Tibial nerve (tissue), 4 donors: Measurements from ENCODE around the gene SCP2. TPM values are rescaled to one million over a fixed set of nuclear protein-coding genes. Genes with fewer than 3 reads are reported as not detected.

Experiments
- DNase-seq, 2 donors: peaks; one replicate each; pipeline ENCODE4 v3.0.0-alpha.2; 2019; ENCODE audit warnings: low spot score in 2 of 2
- H3K27ac ChIP-seq, 4 donors: fragments of 200-600 bp; sonication (generic) in 3 of 4; one replicate each; pipeline ENCODE4 v1.5.1; 2017 to 2019; ENCODE audit warnings: mild to moderate bottlenecking in 1 of 4
- H3K27me3 ChIP-seq, 2 donors: fragments of 200-600 bp; sonication (generic) in 1 of 2; one replicate each; pipeline versions ENCODE4 v1.5.1 to v1.6.0; 2017 to 2019
- H3K36me3 ChIP-seq, 3 donors: fragments of 200-600 bp; sonication (generic); one replicate each; pipeline ENCODE4 v1.5.1; 2018 to 2019
- H3K4me1 ChIP-seq, 4 donors: fragments of 200-600 bp; sonication (generic) in 3 of 4; one replicate each; pipeline ENCODE4 v1.5.1; 2017 to 2019
- H3K4me3 ChIP-seq, 4 donors: fragments of 200-600 bp; sonication (generic) in 3 of 4; one replicate each; pipeline ENCODE4 v1.5.1; 2017 to 2019; ENCODE audit warnings: mild to moderate bottlenecking in 1 of 4, moderate library complexity in 1 of 4
- H3K9me3 ChIP-seq, 4 donors: fragments of 200-600 bp; sonication (generic) in 3 of 4; one replicate each; pipeline ENCODE4 v1.5.1; 2017 to 2019
- CTCF ChIP-seq, 5 experiments: fragments of 200-600 bp in 3 of 5; fragments of 450-650 bp in 2 of 5; sonication (generic) in 3 of 5; IDR thresholded peaks; one replicate each; pipeline ENCODE4 v1.5.1; 2016 to 2019; ENCODE audit warnings: antibody characterized with exemption in 5 of 5, mild to moderate bottlenecking in 3 of 5, moderate library complexity in 2 of 5
- EP300 ChIP-seq, 2 donors: sonication (generic); formaldehyde crosslinking; IDR thresholded peaks; one replicate each; pipeline ENCODE4 v1.6.1; 2017; ENCODE audit warnings: antibody characterized with exemption in 2 of 2, mild to moderate bottlenecking in 1 of 2
- POLR2A ChIP-seq, 2 donors: fragments of 450-650 bp; IDR thresholded peaks; one replicate each; pipeline ENCODE4 v1.6.1; 2017; ENCODE audit warnings: antibody characterized with exemption in 2 of 2, mild to moderate bottlenecking in 2 of 2, moderate library complexity in 2 of 2
- WGBS, 2 donors: methylation state at CpG; one replicate each; pipeline ENCODE4 v1.1.5; 2018; 5-methylcytosine and 5-hydroxymethylcytosine counted together
- total RNA-seq, 4 donors: library from RNA; depleted of rRNA; stranded (reverse); fragments of >200 nt; gene quantifications; one replicate each; pipeline ENCODE4 v1.1.0, GENCODE V29; 2016

SCP2 gene
- total RNA-seq, 4 donors from 2014 or later = 63.3 to 131 (median 104) TPM

GRCh38 chr1:53061123-53061858, 134.2 kb downstream of the SCP2 start:
- Histone ChIP-seq H3K27me3 (peaks cover 0 to 14% of the 10 kb centered on the region in 2 donors), H3K27ac (peak overlapping the region; percentile 76 to 95 (median 90)), H3K9me3 (no peaks in the 10 kb centered on the region), H3K4me3 (peak overlapping the region; percentile 55 to 89 (median 80)), H3K4me1 (peaks cover 0 to 86% (median 32%) of the 10 kb centered on the region in 4 donors), H3K36me3 (no peaks in the 10 kb centered on the region)
- DNase-seq = peak; percentile 86 to 87
- TF ChIP-seq CTCF (IDR thresholded peaks at IDR 0.05) = no peak
- TF ChIP-seq EP300 (IDR thresholded peaks at IDR 0.05) = peak; percentile 50 to 82
- 38 to 45% methylated on average over 16 to 19 of the region's 19 CpGs for WGBS, 2 donors

- H3K4me3 ChIP-seq = peak within 1 kb of the TSS; percentile 55 to 89 (median 80)
- WGBS, 2 donors = 1 to 2% methylated on average over 41 to 64 of the region's 73 CpGs
- H3K4me1 ChIP-seq = peaks cover 0 to 86% (median 27%) of the 10 kb centered on the region in 4 donors
- peaks cover 0 to 14% of the 10 kb centered on the region in 2 donors for H3K27me3 ChIP-seq
- peaks cover 0 to 6% (median 0%) of the 10 kb centered on the region in 3 donors for H3K36me3 ChIP-seq
- H3K27ac ChIP-seq = peak within 1 kb of the TSS; percentile 76 to 95 (median 90)
- no peaks in the 10 kb centered on the region for H3K9me3 ChIP-seq
- DNase-seq = peak; percentile 60 to 63
- TF ChIP-seq POLR2A (IDR thresholded peaks at IDR 0.05) (peak in 1 of 2 donors; percentile 41), CTCF (IDR thresholded peaks at IDR 0.05) (no peak), EP300 (IDR thresholded peaks at IDR 0.05) (no peak)
These were observed 135.0 kb downstream of the SCP2 start, which contains the start of gene PODN for GRCh38 chr1:53061859-53062707. PODN (plus strand) TSS chr1:53062213; CDS start chr1:53069856, 7,643 bp downstream.

GRCh38 chr1:53062708-53063591, 135.9 kb downstream of the SCP2 start:
- Histone ChIP-seq H3K27ac (peak overlapping the region; percentile 76 to 95 (median 90)), H3K36me3 (peaks cover 0 to 10% (median 0%) of the 10 kb centered on the region in 3 donors), H3K4me1 (peaks cover 0 to 85% (median 23%) of the 10 kb centered on the region in 4 donors), H3K27me3 (peaks cover 0 to 14% of the 10 kb centered on the region in 2 donors), H3K4me3 (peak overlapping the region; percentile 55 to 89 (median 80)), H3K9me3 (no peaks in the 10 kb centered on the region)
- WGBS, 2 donors = 17 to 18% methylated on average over 18 to 61 of the region's 61 CpGs
- no peak for TF ChIP-seq EP300 (IDR thresholded peaks at IDR 0.05)
- TF ChIP-seq CTCF (IDR thresholded peaks at IDR 0.05) = peak in 1 of 5 experiments; percentile 30
- no peak for DNase-seq

- WGBS, 2 donors = 81 to 84% methylated on average over 9 of the region's 9 CpGs
- Histone ChIP-seq H3K4me1 (peaks cover 0 to 83% (median 23%) of the 10 kb centered on the region in 4 donors), H3K27me3 (peaks cover 0 to 14% of the 10 kb centered on the region in 2 donors), H3K9me3 (no peaks in the 10 kb centered on the region), H3K36me3 (peaks cover 0 to 19% (median 0%) of the 10 kb centered on the region in 3 donors), H3K27ac (peak overlapping the region; percentile 76 to 95 (median 90)), H3K4me3 (peak overlapping the region; percentile 55 to 89 (median 80))
- no peak for TF ChIP-seq EP300 (IDR thresholded peaks at IDR 0.05)
- TF ChIP-seq CTCF (IDR thresholded peaks at IDR 0.05) = no peak
- TF ChIP-seq POLR2A (IDR thresholded peaks at IDR 0.05) = no peak
- DNase-seq = no peak
These were observed 136.9 kb downstream of the SCP2 start for GRCh38 chr1:53063744-53064515.
